HL-60 (cell line): ENCODE measurements around the gene RAE1.

Experiments used
- DNase-seq, 2 experiments: peaks; one replicate each; pipeline ENCODE4 v3.0.0-alpha.2; 2010 to 2020; ENCODE audit warnings: low read depth in 1 of 2, low spot score in 1 of 2
- H3K27ac ChIP-seq: fragments of 250-450 bp; sonication (Bioruptor Pico); replicated peaks from 2 replicates; pipeline ENCODE4 v1.5.1; 2020; ENCODE audit warnings: mild to moderate bottlenecking, moderate library complexity
- H3K27me3 ChIP-seq: fragments of 250-450 bp; sonication (Bioruptor Pico); 2 replicates; pipeline ENCODE4 v1.5.1; 2021; ENCODE audit warnings: mild to moderate bottlenecking, moderate library complexity; ENCODE audit not compliant: insufficient read depth, poor library complexity, severe bottlenecking
- H3K4me3 ChIP-seq: replicated peaks from 2 replicates; pipeline ENCODE4 v1.5.1; 2011; ENCODE audit warnings: mild to moderate bottlenecking, control low read depth, low read length; ENCODE audit not compliant: insufficient read depth
- GABPA ChIP-seq: IDR thresholded peaks from 2 replicates; pipeline ENCODE4 v1.6.1; 2012; ENCODE audit warnings: low read depth
- POLR2AphosphoS5 ChIP-seq: IDR thresholded peaks from 2 replicates; pipeline ENCODE4 v1.6.1; 2012; ENCODE audit warnings: low read depth
- SPI1 ChIP-seq: IDR thresholded peaks from 2 replicates; pipeline ENCODE4 v1.6.1; 2012; ENCODE audit warnings: low read depth, mild to moderate bottlenecking, borderline replicate concordance
- TF ChIP-seq, protein P1 (sequence below): IDR thresholded peaks from 2 replicates; pipeline ENCODE4 v1.6.1; 2012; ENCODE audit warnings: low read depth; ENCODE audit not compliant: insufficient replicate concordance
- TF ChIP-seq, protein P2 (sequence below): IDR thresholded peaks from one replicate; pipeline ENCODE4 v1.5.1; 2011; ENCODE audit warnings: low read length, control low read depth, inconsistent platforms; ENCODE audit not compliant: insufficient read depth

RAE1 gene

DNA sequence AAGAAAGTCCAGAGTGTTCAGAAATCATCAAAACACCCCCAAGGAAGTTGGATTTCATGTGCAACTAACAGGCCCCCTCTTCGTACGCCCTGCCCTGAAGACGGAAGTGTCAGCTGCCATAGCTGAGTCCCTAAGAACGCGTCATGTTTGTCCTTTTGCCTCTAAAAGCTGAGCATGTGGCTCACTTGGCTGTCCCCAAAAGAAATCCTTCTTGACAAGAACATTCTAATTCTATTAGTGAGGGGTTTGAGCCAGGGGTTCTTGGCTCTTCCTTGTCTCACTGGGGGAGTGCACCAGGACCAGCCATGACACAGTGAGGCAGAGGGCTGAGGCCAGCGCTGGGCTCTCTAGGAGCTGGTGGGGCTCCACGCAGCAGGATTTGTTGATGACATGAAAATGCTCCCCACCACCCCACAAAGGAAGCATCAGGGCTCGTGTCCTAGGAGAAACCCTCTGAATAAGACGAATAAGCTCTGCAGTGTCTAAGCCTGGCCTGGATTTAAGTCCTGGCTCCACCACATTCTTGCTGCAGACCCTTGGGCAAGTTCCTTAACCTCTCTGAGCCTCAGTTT lies 41.4 kb upstream of the RAE1 start:
- Histone ChIP-seq H3K27me3 (peaks cover 6% of the 10 kb centered on the region), H3K27ac (no peak overlapping the region), H3K4me3 (no peak overlapping the region)
- TF ChIP-seq, protein P1, sequence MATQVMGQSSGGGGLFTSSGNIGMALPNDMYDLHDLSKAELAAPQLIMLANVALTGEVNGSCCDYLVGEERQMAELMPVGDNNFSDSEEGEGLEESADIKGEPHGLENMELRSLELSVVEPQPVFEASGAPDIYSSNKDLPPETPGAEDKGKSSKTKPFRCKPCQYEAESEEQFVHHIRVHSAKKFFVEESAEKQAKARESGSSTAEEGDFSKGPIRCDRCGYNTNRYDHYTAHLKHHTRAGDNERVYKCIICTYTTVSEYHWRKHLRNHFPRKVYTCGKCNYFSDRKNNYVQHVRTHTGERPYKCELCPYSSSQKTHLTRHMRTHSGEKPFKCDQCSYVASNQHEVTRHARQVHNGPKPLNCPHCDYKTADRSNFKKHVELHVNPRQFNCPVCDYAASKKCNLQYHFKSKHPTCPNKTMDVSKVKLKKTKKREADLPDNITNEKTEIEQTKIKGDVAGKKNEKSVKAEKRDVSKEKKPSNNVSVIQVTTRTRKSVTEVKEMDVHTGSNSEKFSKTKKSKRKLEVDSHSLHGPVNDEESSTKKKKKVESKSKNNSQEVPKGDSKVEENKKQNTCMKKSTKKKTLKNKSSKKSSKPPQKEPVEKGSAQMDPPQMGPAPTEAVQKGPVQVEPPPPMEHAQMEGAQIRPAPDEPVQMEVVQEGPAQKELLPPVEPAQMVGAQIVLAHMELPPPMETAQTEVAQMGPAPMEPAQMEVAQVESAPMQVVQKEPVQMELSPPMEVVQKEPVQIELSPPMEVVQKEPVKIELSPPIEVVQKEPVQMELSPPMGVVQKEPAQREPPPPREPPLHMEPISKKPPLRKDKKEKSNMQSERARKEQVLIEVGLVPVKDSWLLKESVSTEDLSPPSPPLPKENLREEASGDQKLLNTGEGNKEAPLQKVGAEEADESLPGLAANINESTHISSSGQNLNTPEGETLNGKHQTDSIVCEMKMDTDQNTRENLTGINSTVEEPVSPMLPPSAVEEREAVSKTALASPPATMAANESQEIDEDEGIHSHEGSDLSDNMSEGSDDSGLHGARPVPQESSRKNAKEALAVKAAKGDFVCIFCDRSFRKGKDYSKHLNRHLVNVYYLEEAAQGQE = no peak
- TF ChIP-seq GABPA = no peak
- TF ChIP-seq POLR2AphosphoS5 = no peak
- TF ChIP-seq, protein P2, sequence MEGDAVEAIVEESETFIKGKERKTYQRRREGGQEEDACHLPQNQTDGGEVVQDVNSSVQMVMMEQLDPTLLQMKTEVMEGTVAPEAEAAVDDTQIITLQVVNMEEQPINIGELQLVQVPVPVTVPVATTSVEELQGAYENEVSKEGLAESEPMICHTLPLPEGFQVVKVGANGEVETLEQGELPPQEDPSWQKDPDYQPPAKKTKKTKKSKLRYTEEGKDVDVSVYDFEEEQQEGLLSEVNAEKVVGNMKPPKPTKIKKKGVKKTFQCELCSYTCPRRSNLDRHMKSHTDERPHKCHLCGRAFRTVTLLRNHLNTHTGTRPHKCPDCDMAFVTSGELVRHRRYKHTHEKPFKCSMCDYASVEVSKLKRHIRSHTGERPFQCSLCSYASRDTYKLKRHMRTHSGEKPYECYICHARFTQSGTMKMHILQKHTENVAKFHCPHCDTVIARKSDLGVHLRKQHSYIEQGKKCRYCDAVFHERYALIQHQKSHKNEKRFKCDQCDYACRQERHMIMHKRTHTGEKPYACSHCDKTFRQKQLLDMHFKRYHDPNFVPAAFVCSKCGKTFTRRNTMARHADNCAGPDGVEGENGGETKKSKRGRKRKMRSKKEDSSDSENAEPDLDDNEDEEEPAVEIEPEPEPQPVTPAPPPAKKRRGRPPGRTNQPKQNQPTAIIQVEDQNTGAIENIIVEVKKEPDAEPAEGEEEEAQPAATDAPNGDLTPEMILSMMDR = no peak
- no peak for TF ChIP-seq SPI1
- DNase-seq = no peak

DNA sequence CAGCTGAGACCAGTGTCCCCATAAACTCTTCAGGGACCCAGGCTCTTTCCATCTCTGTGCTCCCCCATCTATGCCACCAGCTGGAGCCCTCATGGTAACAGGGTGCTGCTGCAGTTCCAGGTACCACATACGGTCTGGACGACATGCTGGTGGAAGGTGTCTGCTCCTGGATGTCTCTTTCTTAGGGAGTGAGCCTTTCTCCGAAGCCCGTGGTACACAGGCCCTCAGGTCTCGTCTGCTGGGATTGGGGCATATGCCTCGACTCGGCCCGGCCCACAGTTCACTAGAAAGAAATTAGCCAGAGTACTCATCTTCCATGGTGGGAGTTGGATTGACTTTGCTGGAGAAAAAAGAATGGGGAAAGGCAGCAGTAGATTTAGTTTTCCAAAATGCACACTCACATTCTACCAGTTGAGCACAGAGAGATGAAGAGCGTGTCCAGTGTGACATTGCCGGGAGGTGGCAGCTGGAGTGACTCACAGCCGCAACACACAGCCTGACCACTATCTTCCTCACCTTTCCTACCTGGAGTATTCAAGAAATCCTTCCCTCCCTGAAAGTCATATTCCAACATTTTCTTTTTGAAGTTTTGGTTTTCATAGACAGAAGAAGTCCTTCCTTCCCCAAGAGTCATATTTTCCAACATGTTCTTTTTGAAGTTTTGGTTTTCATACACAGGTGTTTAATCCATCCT lies 40.1 kb upstream of the RAE1 start:
- Histone ChIP-seq H3K4me3 (no peak overlapping the region), H3K27ac (no peak overlapping the region), H3K27me3 (peaks cover 6% of the 10 kb centered on the region)
- no peak for DNase-seq
- TF ChIP-seq, protein P2 = no peak
- TF ChIP-seq SPI1 (no peak), GABPA (no peak), POLR2AphosphoS5 (no peak)
- TF ChIP-seq, protein P1 = no peak

DNA sequence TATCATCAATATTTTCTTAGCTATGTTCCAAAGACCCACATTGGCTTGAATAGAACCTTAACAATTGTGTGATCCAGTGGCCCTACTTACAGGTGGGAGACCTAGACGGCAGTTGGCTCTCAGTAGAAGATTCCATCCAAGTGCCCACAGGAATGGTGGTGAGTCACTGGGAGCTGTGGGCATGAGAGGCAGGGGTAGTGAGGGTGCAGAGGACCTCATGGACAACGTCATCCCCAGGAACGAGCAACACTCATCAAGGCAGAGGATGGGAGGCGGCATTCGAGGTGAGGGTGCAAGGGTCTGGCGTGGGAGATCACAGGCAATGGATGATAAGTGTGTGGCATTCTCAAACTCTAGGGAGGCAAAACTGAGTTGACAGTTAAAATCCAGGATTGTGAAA lies 38.9 kb upstream of the RAE1 start:
- no peak for DNase-seq
- no peak overlapping the region for H3K4me3 ChIP-seq
- H3K27ac ChIP-seq = no peak overlapping the region
- H3K27me3 ChIP-seq = peaks cover 6% of the 10 kb centered on the region
- TF ChIP-seq GABPA = no peak
- TF ChIP-seq, protein P2 = no peak
- TF ChIP-seq, protein P1 = no peak
- no peak for TF ChIP-seq POLR2AphosphoS5
- TF ChIP-seq SPI1 = no peak
